GM21447 (cell line): ENCODE results near the gene IFITM10.
"Not testable (repeated sequence)": the region's sequence is repeated elsewhere in the genome, so short reads cannot be mapped to it uniquely, and the experiment has no call there.

Experiments used
- ATAC-seq: cut with Tn5 transposase; IDR thresholded peaks from one replicate; pipeline ENCODE4 v1.9.1; 2021; ENCODE audit not compliant: unreplicated experiment

IFITM10 gene

GRCh38 chr11:1692708-1693326, 57.6 kb downstream of the IFITM10 start:
- no peak for ATAC-seq

- no peak for ATAC-seq
These were observed 58.3 kb downstream of the IFITM10 start for GRCh38 chr11:1691878-1692707.

GRCh38 chr11:1691026-1691877, 59.1 kb downstream of the IFITM10 start:
- no peak for ATAC-seq

- no peak for ATAC-seq
These were observed 60.0 kb downstream of the IFITM10 start for GRCh38 chr11:1690167-1691025.

- ATAC-seq, result not testable (repeated sequence)
These were observed 60.9 kb downstream of the IFITM10 start for GRCh38 chr11:1689250-1690166.

GRCh38 chr11:1688336-1688947, 62.0 kb downstream of the IFITM10 start:
- not testable (repeated sequence) for ATAC-seq

GRCh38 chr11:1686220-1686619, 64.2 kb downstream of the IFITM10 start:
- not testable (repeated sequence) for ATAC-seq

- not testable (repeated sequence) for ATAC-seq
These were observed 65.2 kb downstream of the IFITM10 start for GRCh38 chr11:1684886-1685874.

GRCh38 chr11:1683904-1684572, 66.4 kb downstream of the IFITM10 start:
- not testable (repeated sequence) for ATAC-seq

GRCh38 chr11:1683216-1683615, 67.2 kb downstream of the IFITM10 start:
- ATAC-seq, result not testable (repeated sequence)
